ENCODE data around the gene CD163. TPM values are rescaled to one million over a fixed set of nuclear protein-coding genes. Genes with fewer than 3 reads are reported as not detected.

CD163 gene
- total and polyA plus RNA-seq, 3 donors from 2014 or later, result 34.4 to 67.5 (median 36.1) TPM

DNA sequence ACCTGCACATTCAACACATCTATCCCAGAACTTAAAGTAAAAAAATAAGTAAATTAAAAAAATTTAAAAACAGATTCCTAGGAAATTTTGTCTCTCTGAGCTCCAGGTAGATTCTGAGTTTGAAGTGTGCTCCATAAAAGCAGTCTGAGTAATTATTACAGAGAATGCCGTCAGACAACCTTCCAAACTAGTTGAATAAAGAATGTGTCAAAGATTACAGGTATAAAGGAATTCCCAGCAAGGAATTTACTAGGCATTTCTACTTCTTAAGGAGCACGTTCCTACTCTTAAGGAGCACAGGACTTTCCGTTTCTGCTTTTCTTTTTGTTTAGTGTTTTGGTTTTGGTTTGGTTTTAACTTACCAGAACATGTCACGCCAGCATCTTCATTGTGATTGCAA lies 7.1 kb downstream of the CD163 start:
- intact Hi-C loops (cut with DNase I; ENCODE audit: low total_unique reads), result no loop called here
- DNase-seq, result no peak
- no peaks in the 10 kb centered on the region for H3K36me3 ChIP-seq (ENCODE audit: low read depth, missing control alignments)
- no peaks in the 10 kb centered on the region for H3K9me3 ChIP-seq
- H3K4me1 ChIP-seq, result no peaks in the 10 kb centered on the region
- no peak overlapping the region for H3K27ac ChIP-seq
- WGBS, 2 donors, result 77 to 87% methylated on average over 4 of the region's 4 CpGs
- no peaks in the 10 kb centered on the region for H3K27me3 ChIP-seq
- H3K4me3 ChIP-seq, result no peak overlapping the region
- TF ChIP-seq, protein P1, sequence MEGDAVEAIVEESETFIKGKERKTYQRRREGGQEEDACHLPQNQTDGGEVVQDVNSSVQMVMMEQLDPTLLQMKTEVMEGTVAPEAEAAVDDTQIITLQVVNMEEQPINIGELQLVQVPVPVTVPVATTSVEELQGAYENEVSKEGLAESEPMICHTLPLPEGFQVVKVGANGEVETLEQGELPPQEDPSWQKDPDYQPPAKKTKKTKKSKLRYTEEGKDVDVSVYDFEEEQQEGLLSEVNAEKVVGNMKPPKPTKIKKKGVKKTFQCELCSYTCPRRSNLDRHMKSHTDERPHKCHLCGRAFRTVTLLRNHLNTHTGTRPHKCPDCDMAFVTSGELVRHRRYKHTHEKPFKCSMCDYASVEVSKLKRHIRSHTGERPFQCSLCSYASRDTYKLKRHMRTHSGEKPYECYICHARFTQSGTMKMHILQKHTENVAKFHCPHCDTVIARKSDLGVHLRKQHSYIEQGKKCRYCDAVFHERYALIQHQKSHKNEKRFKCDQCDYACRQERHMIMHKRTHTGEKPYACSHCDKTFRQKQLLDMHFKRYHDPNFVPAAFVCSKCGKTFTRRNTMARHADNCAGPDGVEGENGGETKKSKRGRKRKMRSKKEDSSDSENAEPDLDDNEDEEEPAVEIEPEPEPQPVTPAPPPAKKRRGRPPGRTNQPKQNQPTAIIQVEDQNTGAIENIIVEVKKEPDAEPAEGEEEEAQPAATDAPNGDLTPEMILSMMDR (IDR thresholded peaks at IDR 0.05), result no peak
- no peak for TF ChIP-seq POLR2A (IDR thresholded peaks at IDR 0.05)

DNA sequence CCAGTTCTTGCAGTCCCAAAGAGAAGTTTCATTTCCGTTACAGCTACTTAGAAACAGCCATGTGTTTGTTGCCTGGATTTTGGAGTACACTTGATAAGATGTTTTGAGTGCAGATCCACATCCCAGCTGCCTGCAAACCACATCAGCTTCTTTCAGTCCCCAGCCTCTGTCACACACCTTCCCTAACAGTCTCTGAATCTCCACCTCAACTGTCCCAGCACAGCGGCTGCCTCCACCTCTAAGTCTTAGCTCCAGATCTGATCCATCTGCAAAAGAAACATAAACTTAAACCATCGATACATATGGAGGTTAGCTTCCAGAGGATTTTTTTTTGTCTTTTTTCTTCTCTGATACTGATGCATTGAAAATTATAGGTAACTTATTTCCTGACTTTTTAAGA lies 8.4 kb downstream of the CD163 start:
- 94 to 98% methylated on average over 3 of the region's 3 CpGs for WGBS, 2 donors

DNA sequence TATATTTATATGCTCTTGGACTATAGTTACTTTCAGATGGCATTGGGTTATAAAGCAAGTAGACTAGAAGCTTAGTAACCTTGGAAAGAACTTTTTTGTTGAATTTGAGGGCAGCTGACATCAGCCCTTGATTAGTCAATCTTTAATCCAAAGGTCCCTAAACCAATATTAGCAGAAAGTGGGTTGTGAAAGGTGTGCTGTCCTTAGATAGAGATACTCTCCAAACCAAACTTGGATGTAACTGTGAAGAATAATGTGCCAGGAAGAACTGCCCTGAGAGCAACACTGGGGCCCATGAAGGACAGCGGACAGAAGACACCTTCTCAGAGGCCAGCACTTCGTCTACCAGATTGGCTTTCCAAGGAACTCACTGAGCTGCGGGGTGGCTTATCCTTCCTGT lies 10.6 kb downstream of the CD163 start:
- intact Hi-C loops (cut with DNase I; ENCODE audit: low total_unique reads), result no loop called here
- no peaks in the 10 kb centered on the region for H3K9me3 ChIP-seq
- DNase-seq, result no peak
- H3K27me3 ChIP-seq, result no peaks in the 10 kb centered on the region
- no peak overlapping the region for H3K4me3 ChIP-seq
- TF ChIP-seq, protein P1 (IDR thresholded peaks at IDR 0.05), result no peak
- no peak for TF ChIP-seq POLR2A (IDR thresholded peaks at IDR 0.05)
- no peaks in the 10 kb centered on the region for H3K4me1 ChIP-seq
- no peaks in the 10 kb centered on the region for H3K36me3 ChIP-seq (ENCODE audit: low read depth, missing control alignments)
- peak overlapping the region in 1 of 2 donors; percentile 8 for H3K27ac ChIP-seq
- WGBS, 2 donors, result 96 to 98% methylated on average over 3 of the region's 3 CpGs

More for the DNA sequence above, 8.4 kb downstream of the CD163 start:
- Histone ChIP-seq H3K4me3 (no peak overlapping the region), H3K4me1 (no peaks in the 10 kb centered on the region), H3K36me3 (ENCODE audit: low read depth, missing control alignments) (no peaks in the 10 kb centered on the region), H3K27me3 (no peaks in the 10 kb centered on the region), H3K27ac (no peak overlapping the region), H3K9me3 (no peaks in the 10 kb centered on the region)
- TF ChIP-seq POLR2A (IDR thresholded peaks at IDR 0.05), result no peak
- TF ChIP-seq, protein P1 (IDR thresholded peaks at IDR 0.05), result no peak
- DNase-seq, result no peak
- intact Hi-C loops (cut with DNase I; ENCODE audit: low total_unique reads), result no loop called here

DNA sequence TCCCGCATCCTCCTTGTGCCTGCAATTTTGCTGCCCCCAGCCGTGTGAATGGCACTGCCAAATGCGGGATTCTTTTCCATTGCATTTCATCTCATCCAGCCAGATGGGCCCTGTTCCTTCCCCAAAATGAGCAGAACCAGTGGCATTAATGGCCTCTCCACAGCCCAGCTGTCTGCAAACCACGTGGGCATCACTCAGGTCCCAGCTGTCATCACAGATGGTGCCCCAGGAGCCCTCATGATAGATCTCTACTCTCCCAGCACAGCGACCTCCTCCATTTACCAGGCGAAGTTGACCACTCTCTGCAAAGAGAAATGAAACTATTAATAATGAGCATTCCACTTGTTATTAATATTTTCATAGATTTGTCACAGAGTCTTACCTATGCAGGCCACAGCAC lies 17.1 kb downstream of the CD163 start:
- Histone ChIP-seq H3K4me1 (no peaks in the 10 kb centered on the region), H3K36me3 (ENCODE audit: low read depth, missing control alignments) (no peaks in the 10 kb centered on the region), H3K9me3 (no peaks in the 10 kb centered on the region), H3K27ac (no peak overlapping the region), H3K27me3 (no peaks in the 10 kb centered on the region), H3K4me3 (no peak overlapping the region)
- no peak for DNase-seq
- no peak for TF ChIP-seq POLR2A (IDR thresholded peaks at IDR 0.05)
- TF ChIP-seq, protein P1 (IDR thresholded peaks at IDR 0.05), result no peak
- 87 to 93% methylated on average over 6 of the region's 6 CpGs for WGBS, 2 donors
- intact Hi-C loops (cut with DNase I; ENCODE audit: low total_unique reads), result no loop called here

DNA sequence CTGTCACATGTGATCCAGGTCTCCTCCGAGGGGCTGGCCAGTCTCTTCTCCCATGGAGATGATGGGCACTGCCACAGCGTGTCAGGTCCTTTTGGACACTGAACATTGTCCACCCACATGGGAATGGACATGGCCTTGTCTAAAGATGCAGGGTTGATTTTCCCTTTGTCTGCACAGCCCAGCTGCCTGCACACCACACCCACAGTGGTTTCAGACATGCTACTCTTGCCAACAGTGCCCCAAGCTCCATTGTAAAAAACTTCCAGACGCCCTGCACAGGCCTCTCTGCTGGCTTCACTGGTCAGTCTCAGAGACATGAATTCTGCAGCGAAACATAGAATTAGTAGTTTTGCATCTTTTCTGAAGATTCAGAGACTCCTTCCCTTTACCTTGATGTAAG lies 18.5 kb downstream of the CD163 start:
- Histone ChIP-seq H3K27me3 (no peaks in the 10 kb centered on the region), H3K4me3 (no peak overlapping the region), H3K4me1 (no peaks in the 10 kb centered on the region), H3K9me3 (no peaks in the 10 kb centered on the region), H3K27ac (no peak overlapping the region), H3K36me3 (ENCODE audit: low read depth, missing control alignments) (no peaks in the 10 kb centered on the region)
- 54 to 74% methylated on average over 4 of the region's 4 CpGs for WGBS, 2 donors
- no peak for TF ChIP-seq POLR2A (IDR thresholded peaks at IDR 0.05)
- TF ChIP-seq, protein P1 (IDR thresholded peaks at IDR 0.05), result no peak
- DNase-seq, result no peak
- intact Hi-C loops (cut with DNase I; ENCODE audit: low total_unique reads), result no loop called here

Measured in testis (tissue), 3 donors.